Breast epithelium (tissue), 3 donors: ENCODE data around the gene SCN2A.

Source experiments
- POLR2AphosphoS5 ChIP-seq, 3 donors: sonication (generic); formaldehyde crosslinking; IDR thresholded peaks; one replicate each; pipeline ENCODE4 v1.6.1; 2017; ENCODE audit warnings: antibody characterized with exemption in 3 of 3
- TF ChIP-seq, protein P1 (sequence below), 3 donors: fragments of 450-650 bp; IDR thresholded peaks; one replicate each; pipeline ENCODE4 v1.5.1; 2016 to 2017; ENCODE audit warnings: antibody characterized with exemption in 3 of 3, mild to moderate bottlenecking in 3 of 3, moderate library complexity in 3 of 3

DNA sequence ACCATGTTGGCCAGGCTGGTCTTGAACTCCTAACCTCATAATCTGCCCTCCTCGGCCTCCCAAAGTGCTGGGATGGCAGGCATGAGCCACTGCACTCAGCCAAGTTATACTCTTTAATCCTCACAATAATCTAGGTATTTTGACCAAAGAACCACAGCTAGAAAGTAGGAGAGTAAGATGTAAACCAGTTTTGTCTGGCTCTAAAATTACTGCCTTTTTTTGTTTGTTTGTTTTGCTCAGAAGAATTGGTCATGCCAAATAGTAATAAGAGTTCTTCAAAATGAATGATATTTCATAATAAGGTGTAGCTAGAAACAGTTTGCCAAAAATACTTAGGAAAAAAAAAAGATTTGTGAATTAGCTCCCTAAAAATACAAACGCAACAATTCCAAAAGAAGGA, 36.7 kb downstream of the SCN2A start:
- TF ChIP-seq, protein P1, sequence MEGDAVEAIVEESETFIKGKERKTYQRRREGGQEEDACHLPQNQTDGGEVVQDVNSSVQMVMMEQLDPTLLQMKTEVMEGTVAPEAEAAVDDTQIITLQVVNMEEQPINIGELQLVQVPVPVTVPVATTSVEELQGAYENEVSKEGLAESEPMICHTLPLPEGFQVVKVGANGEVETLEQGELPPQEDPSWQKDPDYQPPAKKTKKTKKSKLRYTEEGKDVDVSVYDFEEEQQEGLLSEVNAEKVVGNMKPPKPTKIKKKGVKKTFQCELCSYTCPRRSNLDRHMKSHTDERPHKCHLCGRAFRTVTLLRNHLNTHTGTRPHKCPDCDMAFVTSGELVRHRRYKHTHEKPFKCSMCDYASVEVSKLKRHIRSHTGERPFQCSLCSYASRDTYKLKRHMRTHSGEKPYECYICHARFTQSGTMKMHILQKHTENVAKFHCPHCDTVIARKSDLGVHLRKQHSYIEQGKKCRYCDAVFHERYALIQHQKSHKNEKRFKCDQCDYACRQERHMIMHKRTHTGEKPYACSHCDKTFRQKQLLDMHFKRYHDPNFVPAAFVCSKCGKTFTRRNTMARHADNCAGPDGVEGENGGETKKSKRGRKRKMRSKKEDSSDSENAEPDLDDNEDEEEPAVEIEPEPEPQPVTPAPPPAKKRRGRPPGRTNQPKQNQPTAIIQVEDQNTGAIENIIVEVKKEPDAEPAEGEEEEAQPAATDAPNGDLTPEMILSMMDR (IDR thresholded peaks at IDR 0.05) = no peak
- TF ChIP-seq POLR2AphosphoS5 (IDR thresholded peaks at IDR 0.05) = no peak
